OCI-LY7 (cell line): ENCODE data around the gene TULP4. TPM values are rescaled to one million over a fixed set of nuclear protein-coding genes. Genes with fewer than 3 reads are reported as not detected.

Experiments used
- BruUV-seq: library from RNA; stranded (reverse); fragments of 400-500 nt; replicated peaks from 2 replicates; lab custom pipeline; 2021; lab: Mats Ljungman, UMichigan
- CTCF ChIA-PET: fragments of 300-600 bp; sonication (Branson Sonifier 250); formaldehyde crosslinking; loops from one replicate; lab custom pipeline; 2022; ENCODE audit warnings: antibody characterized with exemption; ENCODE audit not compliant: unreplicated experiment; lab: Charles Lee
- POLR2A ChIA-PET: fragments of 300-600 bp; sonication (Branson Sonifier 250); formaldehyde crosslinking; loops from one replicate; lab custom pipeline; 2022; ENCODE audit warnings: antibody characterized with exemption; lab: Charles Lee
- DNase-seq: peaks from one replicate; pipeline ENCODE4 v3.0.0-alpha.2; 2015; ENCODE audit warnings: low spot score
- H2AFZ ChIP-seq: fragments of 200-600 bp; sonication (generic), shearing (Covaris generic); 2 replicates; pipeline ENCODE4 v1.6.1; 2014; ENCODE audit warnings: mild to moderate bottlenecking, antibody characterized with exemption, low read length, moderate library complexity
- H3K27ac ChIP-seq: fragments of 200-600 bp; sonication (generic); 2 replicates; pipeline ENCODE4 v1.5.1; 2014; ENCODE audit warnings: mixed run types, low read depth, mild to moderate bottlenecking, moderate library complexity, low read length, inconsistent platforms; ENCODE audit not compliant: poor library complexity, severe bottlenecking
- H3K36me3 ChIP-seq: fragments of 200-600 bp; sonication (generic); 2 replicates; pipeline ENCODE4 v1.6.1; 2014; ENCODE audit warnings: mild to moderate bottlenecking, antibody characterized with exemption, low read length, moderate library complexity, mixed read lengths; ENCODE audit not compliant: insufficient read depth
- H3K4me1 ChIP-seq: fragments of 200-600 bp; sonication (generic); 2 replicates; pipeline ENCODE4 v1.5.1; 2014; ENCODE audit warnings: mild to moderate bottlenecking, low read length; ENCODE audit not compliant: insufficient read depth, poor library complexity, severe bottlenecking
- H3K4me2 ChIP-seq: fragments of 200-600 bp; sonication (generic); 2 replicates; pipeline ENCODE4 v1.6.1; 2014; ENCODE audit warnings: mild to moderate bottlenecking, low read length
- H3K4me3 ChIP-seq: fragments of 200-600 bp; sonication (generic); 2 replicates; pipeline ENCODE4 v1.5.1; 2014; ENCODE audit warnings: mild to moderate bottlenecking, low read depth, low read length; ENCODE audit not compliant: poor library complexity, severe bottlenecking
- H3K79me2 ChIP-seq: fragments of 200-600 bp; sonication (generic); 2 replicates; pipeline ENCODE4 v1.6.1; 2016; ENCODE audit warnings: low read depth, mild to moderate bottlenecking, low read length, moderate library complexity, mixed read lengths; ENCODE audit not compliant: insufficient read depth
- H3K9me2 ChIP-seq: fragments of 200-600 bp; sonication (generic); 2 replicates; pipeline ENCODE4 v1.6.1; 2016; ENCODE audit warnings: mild to moderate bottlenecking, low read length, mixed read lengths; ENCODE audit not compliant: insufficient read depth
- H3K9me3 ChIP-seq: fragments of 200-600 bp; sonication (generic); 2 replicates; pipeline ENCODE4 v1.6.1; 2014; ENCODE audit warnings: mild to moderate bottlenecking, mixed run types, low read length, mixed read lengths
- H4K20me1 ChIP-seq: fragments of 200-600 bp; sonication (generic); 2 replicates; pipeline ENCODE4 v1.6.1; 2014; ENCODE audit warnings: mild to moderate bottlenecking, antibody characterized with exemption, low read length, moderate library complexity, mixed read lengths; ENCODE audit not compliant: insufficient read depth
- EZH2phosphoT487 ChIP-seq: fragments of 200-600 bp; sonication (generic); IDR thresholded peaks from 2 replicates; pipeline ENCODE4 v1.6.1; 2018; ENCODE audit warnings: low read depth, borderline replicate concordance, mild to moderate bottlenecking, mixed run types, antibody characterized with exemption, low read length, moderate library complexity, mixed read lengths
- intact Hi-C: fragments of 100-400 bp; cut with micrococcal nuclease; formaldehyde crosslinking; loops from one replicate; pipeline ENCODE4 v1.10.0; 2022; ENCODE audit not compliant: unreplicated experiment
- total RNA-seq, 2 experiments: library from RNA; depleted of rRNA in 1 of 2; stranded (reverse); fragments of >200 nt in 1 of 2; shearing (Covaris generic) in 1 of 2; gene quantifications; 2 replicates each; pipeline ENCODE4 v1.2.3, GENCODE V29; 2014 to 2022
- TF ChIP-seq, protein P1 (sequence below): fragments of 200-600 bp; sonication (generic); conservative IDR thresholded peaks from 2 replicates; pipeline ENCODE4 v1.5.1; 2014; ENCODE audit warnings: mild to moderate bottlenecking, antibody characterized with exemption, low read length, moderate library complexity, mixed read lengths

The TULP4 gene
- total RNA-seq, 2 experiments from 2014 or later = 62.1 to 64.8 TPM

DNA sequence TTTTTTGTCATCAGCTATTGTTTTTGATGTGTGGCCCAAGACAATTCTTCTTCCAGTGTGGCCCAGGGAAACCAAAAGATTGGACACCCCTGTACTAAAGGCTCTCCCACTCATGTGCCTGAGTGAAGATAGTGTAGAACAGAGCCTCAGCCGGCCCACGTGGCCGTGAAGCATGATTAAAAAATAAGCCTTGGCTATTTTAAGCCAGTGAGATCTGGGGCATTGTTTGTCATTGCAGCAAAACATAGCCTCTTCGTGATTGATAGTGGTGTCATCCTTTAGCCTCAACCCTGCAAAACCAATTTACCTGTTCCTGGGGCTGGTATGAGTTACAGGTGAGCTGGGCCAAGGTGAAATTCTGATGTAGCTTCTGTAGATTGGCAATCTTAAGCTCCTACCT is 85.3 kb downstream of the TULP4 start:
- no peak for DNase-seq
- TF ChIP-seq, protein P1, sequence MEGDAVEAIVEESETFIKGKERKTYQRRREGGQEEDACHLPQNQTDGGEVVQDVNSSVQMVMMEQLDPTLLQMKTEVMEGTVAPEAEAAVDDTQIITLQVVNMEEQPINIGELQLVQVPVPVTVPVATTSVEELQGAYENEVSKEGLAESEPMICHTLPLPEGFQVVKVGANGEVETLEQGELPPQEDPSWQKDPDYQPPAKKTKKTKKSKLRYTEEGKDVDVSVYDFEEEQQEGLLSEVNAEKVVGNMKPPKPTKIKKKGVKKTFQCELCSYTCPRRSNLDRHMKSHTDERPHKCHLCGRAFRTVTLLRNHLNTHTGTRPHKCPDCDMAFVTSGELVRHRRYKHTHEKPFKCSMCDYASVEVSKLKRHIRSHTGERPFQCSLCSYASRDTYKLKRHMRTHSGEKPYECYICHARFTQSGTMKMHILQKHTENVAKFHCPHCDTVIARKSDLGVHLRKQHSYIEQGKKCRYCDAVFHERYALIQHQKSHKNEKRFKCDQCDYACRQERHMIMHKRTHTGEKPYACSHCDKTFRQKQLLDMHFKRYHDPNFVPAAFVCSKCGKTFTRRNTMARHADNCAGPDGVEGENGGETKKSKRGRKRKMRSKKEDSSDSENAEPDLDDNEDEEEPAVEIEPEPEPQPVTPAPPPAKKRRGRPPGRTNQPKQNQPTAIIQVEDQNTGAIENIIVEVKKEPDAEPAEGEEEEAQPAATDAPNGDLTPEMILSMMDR = no peak
- no peak for TF ChIP-seq EZH2phosphoT487
- Histone ChIP-seq H3K9me2 (no peaks in the 10 kb centered on the region), H2AFZ (no peak overlapping the region), H4K20me1 (no peaks in the 10 kb centered on the region), H3K4me1 (no peaks in the 10 kb centered on the region), H3K79me2 (no peaks in the 10 kb centered on the region), H3K4me3 (no peak overlapping the region), H3K36me3 (no peaks in the 10 kb centered on the region; the same call in 1 of the 2 replicates), H3K9me3 (0 out of 2 replicates have a peak, but pooled peaks cover 9% of the 10 kb centered on the region), H3K27ac (no peak overlapping the region), H3K4me2 (no peak overlapping the region)
- ChIA-PET CTCF (no interaction called here), POLR2A (interaction anchor here (0.6 to 1.1 kb wide), 2 partner anchors 10 to 181 kb away, joined by 4 to 6 read pairs; no protein-coding TSS in a partner anchor)
- intact Hi-C loops = no loop called here
- no TSS peak for BruUV-seq

DNA sequence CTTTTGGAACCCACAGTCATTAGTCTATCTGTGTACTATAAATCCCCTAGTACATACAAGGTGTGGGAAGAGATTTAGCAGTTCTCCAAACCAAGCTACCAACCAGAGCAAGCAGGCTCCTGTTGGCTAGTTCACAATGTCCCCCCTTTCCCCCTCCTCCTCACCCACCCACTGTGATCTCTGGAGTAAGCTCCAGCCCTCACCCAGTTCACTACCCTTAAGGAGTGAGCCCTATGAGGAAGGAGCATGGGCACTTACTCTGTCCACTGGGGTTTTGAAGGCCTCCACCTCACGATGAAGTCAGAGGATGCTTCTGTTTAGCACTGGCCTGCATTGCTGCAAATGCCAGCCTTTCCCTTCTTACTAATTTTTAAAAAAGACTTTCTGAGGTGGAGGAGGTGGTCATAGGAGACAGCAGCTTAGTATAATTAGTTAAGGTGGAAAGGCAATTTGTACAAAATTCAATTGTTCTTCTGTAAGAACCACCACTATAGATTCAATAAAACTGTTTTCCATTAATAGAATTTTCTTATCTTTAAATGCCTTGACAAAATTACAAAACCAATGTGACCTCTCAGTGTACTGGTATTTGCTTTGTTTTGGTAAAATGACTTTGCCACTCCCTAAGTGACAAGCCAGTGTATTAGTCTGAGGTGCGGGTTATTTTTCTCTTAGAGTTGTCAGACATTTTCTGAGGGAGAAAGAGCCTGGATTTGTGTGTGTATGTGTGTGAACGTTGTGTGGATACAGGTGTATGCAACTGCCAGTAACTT is 86.2 kb downstream of the TULP4 start:
- DNase-seq = no peak
- H3K4me1 ChIP-seq = no peaks in the 10 kb centered on the region
- intact Hi-C loops = no loop called here
- 0 out of 2 replicates have a peak, but pooled peaks cover 7% of the 10 kb centered on the region for H3K9me3 ChIP-seq
- no peak overlapping the region for H3K27ac ChIP-seq
- H3K4me3 ChIP-seq = no peak overlapping the region
- H3K9me2 ChIP-seq = no peaks in the 10 kb centered on the region
- H3K4me2 ChIP-seq = no peak overlapping the region
- H4K20me1 ChIP-seq = no peaks in the 10 kb centered on the region
- no peak overlapping the region for H2AFZ ChIP-seq
- no TSS peak for BruUV-seq
- TF ChIP-seq EZH2phosphoT487 = no peak
- TF ChIP-seq, protein P1 = no peak
- H3K36me3 ChIP-seq = no peaks in the 10 kb centered on the region; the same call in 1 of the 2 replicates
- ChIA-PET POLR2A (interaction anchor here (0.8 to 1.1 kb wide), 2 partner anchors 11 to 20 kb away, joined by 3 to 6 read pairs; no protein-coding TSS in a partner anchor), CTCF (no interaction called here)
- no peaks in the 10 kb centered on the region for H3K79me2 ChIP-seq
